GM21717 (cell line): ENCODE measurements around the gene RINL.
"Not testable (repeated sequence)": the region's sequence is repeated elsewhere in the genome, so short reads cannot be mapped to it uniquely, and the experiment has no call there.

Source experiments
- ATAC-seq: cut with Tn5 transposase; IDR thresholded peaks from one replicate; pipeline ENCODE4 v1.9.1; 2021; ENCODE audit warnings: mild to moderate bottlenecking, moderate library complexity; ENCODE audit not compliant: unreplicated experiment

The RINL gene

DNA sequence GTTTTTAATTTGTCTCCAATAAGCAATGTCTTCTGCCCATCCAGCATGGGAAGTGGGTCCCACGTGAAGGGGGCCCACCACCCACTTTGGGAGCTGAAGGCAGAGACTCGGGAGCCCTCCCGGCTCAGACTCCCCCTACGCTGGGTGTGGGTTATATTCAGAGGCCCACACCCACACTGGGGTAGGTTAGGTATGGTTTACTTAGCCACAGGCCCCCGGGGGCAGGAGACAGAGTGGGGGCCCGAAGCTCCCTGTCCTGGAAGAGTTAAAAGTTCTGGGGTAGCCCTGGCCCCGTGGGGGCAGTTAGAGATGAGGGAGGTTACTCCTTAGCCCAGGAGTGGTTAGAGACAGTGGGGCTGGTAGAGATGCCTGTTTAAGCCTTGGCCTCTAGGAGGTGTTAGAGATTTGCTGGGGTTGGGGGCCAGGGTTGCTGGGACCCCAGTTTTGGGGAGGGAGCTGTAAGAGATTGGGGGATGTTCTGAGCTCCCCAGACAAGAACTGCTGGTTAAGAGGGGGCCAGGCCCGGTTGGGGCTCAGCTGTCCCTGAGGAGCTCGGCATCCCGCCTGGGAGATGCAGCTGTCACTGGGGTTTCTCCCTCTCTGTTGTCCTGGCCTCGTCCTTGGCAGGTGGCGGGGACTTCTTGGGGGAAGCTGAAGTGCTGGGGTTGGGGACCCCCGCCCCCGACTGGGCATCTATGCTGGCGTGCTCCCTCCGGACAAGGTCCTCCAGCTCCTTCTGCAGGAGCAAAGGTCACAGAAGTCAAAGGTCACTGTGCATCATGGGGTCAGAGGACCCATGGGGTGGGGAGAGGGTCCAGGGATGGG lies 712 bp upstream of the RINL start:
- no peak for ATAC-seq

DNA sequence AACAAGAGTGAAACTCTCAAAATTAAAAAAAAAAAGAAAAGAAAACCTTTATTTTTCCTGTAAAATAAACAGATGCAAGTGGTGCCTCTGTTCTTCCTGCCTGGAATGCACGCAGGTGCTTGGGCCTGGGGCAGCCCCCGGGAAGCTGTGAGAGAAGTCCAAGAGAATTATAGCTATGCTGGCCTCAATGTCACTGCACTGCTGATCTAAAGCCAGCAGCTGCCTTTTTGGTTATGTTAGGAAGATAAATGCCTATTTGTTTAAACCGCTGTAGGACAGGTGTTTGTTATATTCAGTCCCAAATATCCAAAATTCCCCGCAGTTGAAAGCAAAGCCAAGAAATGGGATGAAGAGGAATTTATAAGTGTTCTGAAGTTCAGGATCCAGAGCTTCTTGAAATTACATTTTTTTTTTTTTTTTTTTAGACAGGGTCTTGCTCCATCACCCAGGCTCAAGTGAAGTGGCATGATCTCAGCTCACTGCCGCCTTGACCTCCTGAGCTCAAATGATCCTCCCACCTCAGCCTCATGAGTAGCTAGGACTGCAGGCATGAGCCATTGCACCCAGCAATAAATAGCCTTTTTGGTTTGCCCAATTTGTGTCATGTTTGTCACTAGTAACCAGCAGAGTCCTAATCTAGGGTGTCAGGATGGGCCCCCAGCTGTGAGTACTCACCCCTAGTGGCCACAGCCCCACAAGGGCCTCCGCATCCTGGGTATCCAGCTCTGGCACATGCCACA lies 2.2 kb downstream of the RINL start:
- no peak for ATAC-seq

DNA sequence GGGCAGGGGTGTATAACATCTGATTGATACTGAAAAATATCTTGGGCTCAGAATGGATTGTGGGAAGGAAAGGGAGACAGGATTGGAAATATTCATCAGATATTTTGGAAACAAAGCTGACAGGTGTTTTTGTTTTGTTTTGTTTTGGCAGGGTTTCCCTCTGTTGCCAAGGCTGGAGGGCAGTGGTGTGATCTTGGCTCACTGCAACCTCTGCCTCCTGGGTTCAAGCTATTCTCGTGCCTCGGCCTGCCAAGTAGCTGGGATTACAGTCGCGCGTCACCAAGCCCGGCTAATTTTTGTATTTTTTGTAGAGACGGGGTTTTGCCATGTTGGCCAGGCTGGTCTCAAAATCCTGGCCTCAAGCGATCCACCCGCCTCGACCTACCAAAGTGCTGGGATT lies 4.7 kb downstream of the RINL start:
- not testable (repeated sequence) for ATAC-seq

DNA sequence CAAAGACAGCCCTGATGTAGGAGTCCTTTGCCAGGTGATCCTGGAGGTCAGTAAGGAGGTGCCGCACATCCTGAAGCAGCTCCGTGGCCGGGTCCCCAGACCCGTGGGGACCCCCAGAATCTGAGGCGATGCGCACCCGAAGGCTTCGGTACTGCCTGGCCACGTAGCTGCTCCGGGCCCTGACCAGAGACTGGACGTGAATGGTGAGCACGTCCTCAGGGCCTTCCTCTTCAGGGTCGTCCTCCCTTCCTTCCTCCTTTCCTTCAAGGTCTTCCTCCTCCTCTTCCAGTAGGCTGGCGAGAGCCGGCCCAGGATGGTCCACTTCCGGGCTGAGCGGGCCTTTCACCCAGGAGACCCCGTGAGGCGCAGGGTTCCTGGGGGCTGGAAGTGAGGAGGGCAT lies 7.5 kb downstream of the RINL start:
- no peak for ATAC-seq

DNA sequence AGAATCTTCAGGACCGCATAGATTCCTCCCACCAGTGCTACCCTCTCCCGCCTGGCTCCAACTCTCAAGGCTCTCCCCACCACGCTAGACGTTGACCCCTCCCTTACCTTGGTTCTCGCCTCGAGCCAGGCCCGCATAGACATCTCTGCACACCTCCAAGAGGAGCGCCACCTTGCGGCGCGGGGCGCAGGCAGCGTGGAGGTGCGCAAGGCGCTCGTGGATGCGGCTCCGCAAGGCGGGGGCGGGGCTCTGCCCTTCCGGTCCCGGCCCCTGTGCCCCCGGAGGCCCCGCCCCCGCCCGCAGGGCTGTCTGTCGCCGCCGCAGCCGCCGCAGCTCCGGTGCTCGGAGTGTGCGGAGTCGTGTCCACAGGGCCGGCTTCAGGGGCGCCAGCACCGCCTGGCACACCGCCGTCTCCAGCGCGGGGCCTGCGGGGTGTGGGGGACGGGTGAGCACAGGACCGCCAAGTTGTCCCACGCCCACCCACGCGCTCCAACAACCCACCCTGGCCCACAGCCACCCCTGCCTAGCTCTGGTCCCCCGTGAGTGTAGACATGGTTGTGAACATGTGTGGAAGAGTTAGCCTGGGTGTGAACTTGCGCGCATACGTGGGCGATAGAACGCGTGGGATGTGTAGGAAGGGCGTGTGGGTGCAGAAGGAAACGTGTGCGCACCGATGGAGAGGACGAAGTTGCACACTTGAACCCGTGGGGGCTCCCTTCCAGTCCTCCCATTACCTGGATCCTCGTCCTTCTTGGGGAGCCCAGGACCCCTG lies 8.1 kb downstream of the RINL start:
- peak; percentile 45 for ATAC-seq

DNA sequence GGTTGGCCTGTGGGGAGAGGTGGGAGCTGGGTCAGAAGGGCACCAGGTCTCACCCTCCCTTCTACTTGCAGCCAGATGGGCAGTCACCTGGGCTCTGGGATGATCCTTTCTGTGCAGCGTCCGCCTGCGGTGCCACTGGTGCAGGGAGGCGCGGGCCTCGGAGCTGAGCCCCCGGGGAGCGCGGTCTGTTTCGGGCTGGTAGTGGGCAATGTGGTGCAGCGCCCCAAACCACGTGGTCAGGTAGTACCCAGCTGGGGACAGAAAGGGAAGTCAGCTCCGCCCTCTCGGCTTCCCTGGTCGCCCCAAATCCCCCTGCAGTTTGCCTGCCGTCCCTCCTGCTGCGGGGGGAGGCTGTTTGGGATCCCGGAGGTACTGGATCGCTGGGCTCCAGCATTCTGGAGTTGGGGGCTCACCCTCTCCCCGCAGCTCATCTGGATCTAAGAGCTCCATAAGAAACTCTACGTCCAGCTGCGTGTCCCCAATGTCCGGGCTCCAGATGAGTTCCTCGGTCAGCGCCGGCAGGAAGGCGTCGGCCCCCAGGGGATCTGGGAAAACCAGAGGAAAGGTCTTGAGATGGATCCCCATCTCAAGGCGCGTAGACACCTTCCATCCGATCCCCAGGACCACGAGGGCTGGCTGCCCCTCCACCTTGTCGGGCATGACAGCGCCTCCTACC lies 8.8 kb downstream of the RINL start:
- ATAC-seq: no peak

DNA sequence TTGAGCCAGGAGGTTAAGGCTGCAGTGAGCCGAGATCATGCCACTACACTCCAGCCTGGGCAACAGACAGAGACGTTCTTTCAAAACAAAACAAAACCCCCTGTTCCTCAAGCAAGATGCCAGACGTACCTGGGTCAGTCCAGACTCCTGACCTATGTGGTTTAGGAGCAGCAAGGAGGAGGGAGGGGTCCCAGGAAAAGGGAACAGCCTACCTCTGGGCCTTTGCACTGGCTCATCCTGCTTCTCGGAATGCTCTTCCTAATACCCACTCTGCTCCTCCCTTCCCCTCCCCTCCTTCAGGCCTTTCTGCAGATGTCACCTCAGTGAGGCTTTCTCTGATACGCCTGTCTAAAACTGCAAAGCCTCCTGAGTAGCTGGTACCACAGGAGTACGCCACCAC lies 9.5 kb downstream of the RINL start:
- no peak for ATAC-seq

DNA sequence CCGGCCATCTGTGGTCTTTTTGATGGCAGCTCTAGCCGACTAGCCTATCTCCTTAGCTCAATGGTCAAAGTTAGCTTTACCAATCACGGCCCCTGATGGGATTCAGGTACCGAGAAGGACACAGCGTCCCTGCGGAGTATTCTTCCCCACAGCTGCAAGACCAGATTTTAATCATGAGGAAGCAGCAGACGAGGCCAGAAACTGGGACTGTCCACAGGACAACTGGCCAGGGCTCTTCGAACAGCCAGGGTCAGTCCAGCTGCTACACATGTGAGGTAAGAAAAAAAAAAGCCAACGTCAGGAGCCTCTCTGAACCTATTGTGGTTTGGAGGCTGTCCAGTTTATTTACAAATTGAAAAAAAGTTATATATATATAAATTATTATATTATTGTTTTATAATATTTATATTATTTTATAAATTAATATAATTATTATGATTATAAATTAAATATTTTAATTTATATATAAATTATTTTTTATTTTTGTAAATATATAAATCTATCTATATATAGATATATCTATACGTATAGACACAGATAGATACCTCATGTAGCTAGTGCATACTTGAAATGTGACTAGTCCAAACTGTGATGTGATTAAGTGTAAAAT lies 10.8 kb downstream of the RINL start:
- ATAC-seq: no peak

DNA sequence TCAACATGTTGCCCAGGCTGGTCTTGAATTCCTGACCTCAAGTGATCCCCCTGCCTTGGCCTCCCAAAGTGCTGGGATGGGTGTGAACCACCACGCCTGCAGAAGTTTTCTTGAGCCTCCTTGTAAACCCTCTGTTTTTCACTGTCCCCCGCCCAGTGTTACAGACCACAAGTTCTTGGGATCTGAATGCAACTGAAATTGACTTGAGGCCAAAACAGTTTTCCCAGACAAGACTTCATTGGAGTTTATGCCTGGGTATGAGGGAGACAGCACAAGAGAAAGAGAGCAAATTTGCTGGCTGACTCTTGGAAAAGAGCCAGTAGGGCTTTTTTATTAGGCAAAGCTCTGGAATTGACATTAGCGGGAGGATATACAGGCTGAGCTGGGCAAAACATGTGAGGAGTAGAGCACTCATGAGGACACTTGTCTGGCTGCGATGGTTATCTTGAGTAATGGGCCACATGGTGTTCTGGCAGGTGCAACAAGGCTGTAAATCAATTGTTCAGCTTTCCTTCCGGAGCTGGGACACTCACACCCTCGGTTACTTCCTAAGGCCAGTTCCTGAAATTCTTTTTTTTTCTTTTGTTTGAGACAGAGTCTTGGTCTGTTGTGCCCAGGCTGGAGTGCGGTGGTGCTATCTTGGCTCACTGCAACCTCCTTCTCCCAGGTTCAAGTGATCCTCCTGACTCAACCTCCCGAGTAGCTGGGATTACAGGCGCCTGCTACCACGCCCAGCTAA lies 15.6 kb downstream of the RINL start:
- ATAC-seq: no peak

DNA sequence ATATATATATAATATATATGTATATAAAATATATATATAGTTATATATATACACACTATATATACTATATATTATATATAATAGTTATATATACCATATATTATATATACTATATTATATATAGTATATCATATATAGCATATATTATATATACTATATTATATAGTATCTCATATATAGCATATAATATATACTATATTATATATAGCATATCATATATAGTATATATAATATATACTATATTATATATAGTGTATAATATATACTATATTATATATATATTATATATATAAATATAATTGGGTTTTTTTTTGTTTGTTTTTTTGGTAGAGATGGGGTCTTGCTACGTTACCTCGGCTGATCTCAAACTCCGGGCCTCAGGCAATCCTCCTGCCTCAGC lies 16.7 kb downstream of the RINL start:
- ATAC-seq: no peak

DNA sequence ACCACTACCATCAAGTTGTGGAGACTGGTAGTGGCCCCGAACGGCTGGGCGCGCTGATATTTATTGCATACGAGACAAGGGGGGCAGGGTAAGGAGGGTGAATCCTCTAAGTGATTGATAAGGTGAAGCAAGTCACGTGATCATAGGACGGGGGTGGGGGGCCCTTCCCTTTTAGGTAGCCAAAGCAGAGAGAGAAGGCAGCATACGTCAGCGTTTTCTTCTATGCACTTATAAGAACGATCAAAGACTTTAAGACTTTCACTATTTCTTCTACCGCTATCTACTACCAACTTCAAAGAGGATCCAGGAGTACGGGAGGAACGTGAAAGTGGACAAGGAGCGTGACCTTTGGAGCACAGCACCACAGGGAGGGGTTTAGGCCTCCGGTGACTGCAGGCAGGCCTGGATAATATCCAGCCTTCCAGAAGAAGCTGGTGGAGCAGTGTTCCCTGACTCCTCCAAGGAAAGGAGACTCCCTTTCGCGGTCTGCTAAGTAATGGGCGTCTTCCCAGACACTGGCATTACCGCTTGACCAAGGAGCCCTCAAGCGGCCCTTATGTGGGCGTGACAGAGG lies 18.4 kb downstream of the RINL start:
- ATAC-seq: not testable (repeated sequence)

DNA sequence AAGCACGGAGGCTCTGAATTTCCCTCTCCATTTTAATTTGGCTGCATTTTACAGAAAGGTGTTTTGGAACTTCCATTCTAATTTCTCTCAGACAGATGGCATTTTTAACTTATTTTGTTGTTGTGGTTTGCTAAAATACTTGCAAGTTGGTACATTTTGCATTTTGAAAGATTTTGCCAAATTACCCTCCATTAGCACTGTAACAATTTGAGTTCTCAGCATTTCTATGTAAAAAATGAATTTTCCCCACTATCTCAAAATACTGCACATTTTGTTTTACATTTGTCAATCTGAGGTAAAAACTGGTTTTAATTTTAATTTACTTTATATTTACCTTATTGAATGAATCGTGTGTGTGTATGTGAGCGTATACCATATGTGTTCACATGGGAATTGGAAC lies 21.3 kb downstream of the RINL start:
- no peak for ATAC-seq

DNA sequence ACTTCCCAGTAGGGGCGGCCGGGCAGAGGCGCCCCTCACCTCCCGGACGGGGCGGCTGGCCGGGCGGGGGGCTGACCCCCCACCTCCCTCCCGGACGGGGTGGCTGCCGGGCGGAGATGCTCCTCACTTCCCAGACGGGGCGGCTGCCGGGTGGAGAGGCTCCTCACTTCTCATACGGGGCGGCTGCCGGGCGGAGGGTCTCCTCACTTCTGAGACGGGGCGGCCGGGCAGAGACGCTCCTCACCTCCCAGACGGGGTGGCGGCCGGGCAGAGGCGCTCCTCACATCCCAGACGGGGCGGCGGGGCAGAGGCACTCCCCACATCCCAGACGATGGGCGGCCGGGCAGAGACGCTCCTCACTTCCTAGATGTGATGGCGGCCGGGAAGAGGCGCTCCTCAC lies 22.3 kb downstream of the RINL start:
- ATAC-seq: not testable (repeated sequence)

DNA sequence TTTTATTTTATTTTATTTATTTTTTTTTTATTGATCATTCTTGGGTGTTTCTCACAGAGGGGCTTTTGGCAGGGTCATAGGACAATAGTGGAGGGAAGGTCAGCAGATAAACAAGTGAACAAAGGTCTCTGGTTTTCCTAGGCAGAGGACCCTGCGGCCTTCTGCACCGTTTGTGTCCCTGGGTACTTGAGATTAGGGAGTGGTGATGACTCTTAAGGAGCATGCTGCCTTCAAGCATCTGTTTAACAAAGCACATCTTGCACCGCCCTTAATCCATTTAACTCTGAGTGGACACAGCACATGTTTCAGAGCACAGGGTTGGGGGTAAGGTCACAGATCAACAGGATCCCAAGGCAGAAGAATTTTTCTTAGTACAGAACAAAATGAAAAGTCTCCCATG lies 23.1 kb downstream of the RINL start:
- ATAC-seq: not testable (repeated sequence)

DNA sequence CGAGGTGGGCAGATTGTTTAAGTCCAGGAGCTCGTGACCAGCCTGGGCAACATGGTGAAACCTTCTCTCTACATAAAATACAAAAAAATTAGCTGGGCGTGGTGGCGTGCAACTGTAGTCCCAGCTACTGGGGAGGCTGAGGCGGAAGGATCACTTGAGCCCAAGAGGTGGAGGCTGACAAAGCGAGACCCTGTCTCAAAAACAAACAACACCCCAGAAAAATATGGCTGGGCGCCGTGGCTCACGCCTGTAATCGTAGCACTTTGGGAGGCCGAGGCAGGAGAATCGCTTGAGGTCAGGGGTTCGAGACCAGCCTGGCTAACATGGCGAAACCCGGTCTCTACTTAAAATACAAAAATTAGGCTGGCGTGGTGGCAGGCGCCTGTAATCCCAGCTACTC lies 24.9 kb downstream of the RINL start:
- no peak for ATAC-seq

DNA sequence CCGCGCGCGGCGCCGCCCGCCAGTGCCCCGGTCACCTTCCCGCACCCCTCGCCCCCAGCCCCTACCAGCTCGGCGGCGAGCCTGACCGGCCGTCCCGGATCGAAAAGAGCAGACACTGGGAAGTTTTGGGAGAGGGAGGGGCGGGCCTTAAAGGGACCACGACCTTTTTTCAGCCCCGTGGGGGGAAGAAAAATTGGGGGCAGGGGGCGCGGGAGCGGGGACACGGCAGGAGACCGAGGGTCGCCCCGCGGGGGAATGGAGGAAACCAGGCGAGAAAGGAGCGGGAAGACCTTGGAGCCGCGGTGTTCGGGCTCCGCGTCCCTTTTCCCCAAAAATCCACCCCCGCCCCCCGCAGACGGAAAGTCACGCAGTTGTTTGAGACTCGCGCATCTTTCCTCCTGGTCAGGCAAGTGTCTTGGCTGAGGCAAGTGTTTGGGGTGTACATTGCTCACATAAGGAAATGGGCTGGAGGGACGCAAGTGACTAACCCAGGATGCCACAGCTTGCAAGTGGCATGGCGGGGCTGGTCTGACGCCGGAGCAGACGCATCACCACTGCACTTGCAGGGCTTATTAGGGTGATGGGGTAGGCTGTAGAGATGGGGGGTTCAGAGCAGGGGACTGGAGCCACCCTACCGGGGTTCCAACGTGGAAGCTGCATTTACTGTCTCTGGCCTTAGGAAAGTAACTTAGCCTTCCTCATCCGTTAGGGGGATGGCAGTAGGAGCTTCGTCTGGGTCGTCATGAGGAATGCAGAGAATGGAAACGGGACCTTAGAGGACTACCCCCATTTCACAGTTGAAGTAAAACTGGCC lies 25.6 kb downstream of the RINL start:
- no peak for ATAC-seq

DNA sequence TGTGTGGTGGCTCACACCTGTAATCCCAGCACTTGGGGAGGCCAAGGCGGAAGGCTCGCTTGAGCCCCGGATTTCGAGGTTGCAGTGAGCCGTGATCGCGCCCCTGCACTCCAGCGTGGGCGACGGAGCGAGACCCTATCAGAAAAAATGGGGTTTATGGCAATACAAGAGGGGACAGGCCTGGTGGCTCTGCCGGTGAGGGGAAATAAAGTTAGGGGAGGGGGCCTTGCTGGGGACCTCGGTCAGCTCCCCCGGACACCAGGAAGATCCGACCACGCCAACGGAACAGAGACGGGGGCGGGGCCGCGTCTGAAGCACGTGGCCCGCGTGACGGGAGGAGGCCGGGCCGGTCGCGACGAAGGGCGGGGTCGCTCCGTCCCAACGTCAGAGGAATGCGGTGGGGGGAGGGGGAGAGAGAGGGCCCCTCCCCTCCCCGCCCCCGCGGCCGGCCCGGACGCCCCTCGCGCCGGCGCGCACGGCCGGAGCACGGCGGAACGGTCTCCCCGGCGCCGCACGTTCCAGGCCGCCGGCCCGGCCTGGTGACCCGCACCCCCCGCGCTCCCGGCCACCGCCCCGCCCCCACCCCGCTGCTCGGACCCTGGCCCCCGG lies 26.3 kb downstream of the RINL start:
- ATAC-seq: peak; percentile 20

DNA sequence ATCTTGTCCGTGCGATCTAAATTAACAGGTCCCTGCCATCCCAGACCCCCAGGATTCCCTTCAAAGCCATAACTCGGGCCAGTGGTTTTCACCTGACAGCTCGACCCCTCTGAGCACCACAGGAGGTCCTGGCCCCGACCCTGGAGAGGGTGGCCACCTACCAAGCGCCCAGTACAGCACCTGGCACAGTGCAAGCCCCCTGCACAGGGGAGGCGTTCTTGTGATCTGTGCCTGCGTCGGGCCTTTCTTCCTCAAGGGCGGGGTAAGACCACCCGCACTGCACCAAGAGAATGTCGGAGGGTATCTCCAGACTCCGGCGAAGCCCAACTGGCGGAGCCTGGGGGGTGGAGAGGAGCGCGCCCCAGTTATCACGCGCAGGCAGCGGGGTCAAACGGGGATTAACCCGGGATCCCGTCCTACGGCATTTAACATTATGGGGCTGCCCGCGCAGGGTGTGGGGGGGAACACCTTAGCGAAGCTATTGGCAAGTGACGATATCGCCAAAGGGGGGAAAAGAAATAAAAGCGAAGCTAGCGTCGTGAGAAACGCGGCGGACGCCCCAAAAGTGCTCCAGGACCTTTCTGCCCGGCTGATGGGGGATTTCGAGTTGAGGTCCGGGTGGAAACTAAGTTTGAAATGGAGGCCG lies 27.0 kb downstream of the RINL start:
- no peak for ATAC-seq
